ENCODE data around the gene FBXL7.
"Not testable (repeated sequence)": the region's sequence is repeated elsewhere in the genome, so short reads cannot be mapped to it uniquely, and the experiment has no call there.

FBXL7 gene

GRCh38 chr5:15852949-15853348 is 353.0 kb downstream of the FBXL7 start:
- no peaks in the 10 kb centered on the region for H3K9me3 ChIP-seq (ENCODE audit: severe bottlenecking)
- no peak for TF ChIP-seq CTCF (IDR thresholded peaks at IDR 0.05; ENCODE audit: low read depth, low read length)
- H3K27ac ChIP-seq: no peak overlapping the region
- H3K36me3 ChIP-seq: no peaks in the 10 kb centered on the region
- H3K4me3 ChIP-seq (ENCODE audit: low read depth, low read length): no peak overlapping the region
- no peak for DNase-seq
- no peaks in the 10 kb centered on the region for H3K27me3 ChIP-seq (ENCODE audit: insufficient read depth, low read depth, severe bottlenecking)

- H3K4me3 ChIP-seq (ENCODE audit: low read depth, low read length): no peak overlapping the region
- H3K36me3 ChIP-seq: no peaks in the 10 kb centered on the region
- H3K27me3 ChIP-seq (ENCODE audit: insufficient read depth, low read depth, severe bottlenecking): no peaks in the 10 kb centered on the region
- H3K9me3 ChIP-seq (ENCODE audit: severe bottlenecking): peaks cover 8% of the 10 kb centered on the region
- no peak for TF ChIP-seq CTCF (IDR thresholded peaks at IDR 0.05; ENCODE audit: low read depth, low read length)
- no peak for DNase-seq
- H3K27ac ChIP-seq: no peak overlapping the region
Measured at GRCh38 chr5:15858326-15858725, 358.3 kb downstream of the FBXL7 start.

- no peak for TF ChIP-seq CTCF (IDR thresholded peaks at IDR 0.05; ENCODE audit: low read depth, low read length)
- DNase-seq: no peak
- H3K27me3 ChIP-seq (ENCODE audit: insufficient read depth, low read depth, severe bottlenecking): no peaks in the 10 kb centered on the region
- H3K9me3 ChIP-seq (ENCODE audit: severe bottlenecking): peaks cover 3% of the 10 kb centered on the region
- H3K36me3 ChIP-seq: no peaks in the 10 kb centered on the region
- H3K27ac ChIP-seq: no peak overlapping the region
- H3K4me3 ChIP-seq (ENCODE audit: low read depth, low read length): no peak overlapping the region
Measured at GRCh38 chr5:15864536-15865215, 364.7 kb downstream of the FBXL7 start.

- not testable (repeated sequence) for H3K27me3 ChIP-seq (ENCODE audit: insufficient read depth, low read depth, severe bottlenecking); H3K36me3 ChIP-seq; DNase-seq; H3K27ac ChIP-seq; H3K4me3 ChIP-seq (ENCODE audit: low read depth, low read length)
- peaks cover 10% of the 10 kb centered on the region for H3K9me3 ChIP-seq (ENCODE audit: severe bottlenecking)
Measured at GRCh38 chr5:15872259-15872658, 372.3 kb downstream of the FBXL7 start.

- Histone ChIP-seq H3K27ac (no peak overlapping the region), H3K9me3 (ENCODE audit: severe bottlenecking) (peaks cover 7% of the 10 kb centered on the region), H3K27me3 (ENCODE audit: insufficient read depth, low read depth, severe bottlenecking) (no peaks in the 10 kb centered on the region), H3K36me3 (no peaks in the 10 kb centered on the region), H3K4me3 (ENCODE audit: low read depth, low read length) (no peak overlapping the region)
- TF ChIP-seq CTCF (IDR thresholded peaks at IDR 0.05; ENCODE audit: low read depth, low read length): no peak
- no peak for DNase-seq
Measured at GRCh38 chr5:15877914-15878313, 377.9 kb downstream of the FBXL7 start.

- Histone ChIP-seq H3K36me3 (no peaks in the 10 kb centered on the region), H3K9me3 (ENCODE audit: severe bottlenecking) (peaks cover 7% of the 10 kb centered on the region), H3K4me3 (ENCODE audit: low read depth, low read length) (no peak overlapping the region), H3K27ac (no peak overlapping the region), H3K27me3 (ENCODE audit: insufficient read depth, low read depth, severe bottlenecking) (no peaks in the 10 kb centered on the region)
- no peak for DNase-seq
- no peak for TF ChIP-seq CTCF (IDR thresholded peaks at IDR 0.05; ENCODE audit: low read depth, low read length)
Measured at GRCh38 chr5:15880201-15880600, 380.2 kb downstream of the FBXL7 start.

All from WERI-Rb-1 (cell line).